ENCODE data around the gene NBPF9.
"Not testable (repeated sequence)": the region's sequence is repeated elsewhere in the genome, so short reads cannot be mapped to it uniquely, and the experiment has no call there.

DNA sequence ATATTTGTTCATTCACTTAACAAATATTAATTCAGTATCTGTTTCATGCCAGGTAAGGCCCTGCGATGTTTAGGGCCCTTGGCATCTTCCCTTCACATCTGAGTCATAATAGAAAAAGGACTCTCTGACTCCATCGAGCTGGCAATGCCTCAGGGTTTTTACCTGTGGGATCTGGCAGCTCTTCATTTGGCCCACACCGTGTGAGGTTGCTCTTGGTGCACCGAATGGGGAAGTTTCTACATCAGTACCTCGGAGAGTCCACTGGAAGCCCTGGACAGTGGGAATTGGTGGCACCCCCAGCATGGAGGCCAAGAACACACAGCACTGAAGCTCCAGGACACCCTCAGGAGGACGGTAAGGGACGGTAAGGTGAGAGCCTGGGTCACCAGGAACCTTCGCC is 5.1 kb downstream of the NBPF9 start:
- TF ChIP-seq, protein P1, sequence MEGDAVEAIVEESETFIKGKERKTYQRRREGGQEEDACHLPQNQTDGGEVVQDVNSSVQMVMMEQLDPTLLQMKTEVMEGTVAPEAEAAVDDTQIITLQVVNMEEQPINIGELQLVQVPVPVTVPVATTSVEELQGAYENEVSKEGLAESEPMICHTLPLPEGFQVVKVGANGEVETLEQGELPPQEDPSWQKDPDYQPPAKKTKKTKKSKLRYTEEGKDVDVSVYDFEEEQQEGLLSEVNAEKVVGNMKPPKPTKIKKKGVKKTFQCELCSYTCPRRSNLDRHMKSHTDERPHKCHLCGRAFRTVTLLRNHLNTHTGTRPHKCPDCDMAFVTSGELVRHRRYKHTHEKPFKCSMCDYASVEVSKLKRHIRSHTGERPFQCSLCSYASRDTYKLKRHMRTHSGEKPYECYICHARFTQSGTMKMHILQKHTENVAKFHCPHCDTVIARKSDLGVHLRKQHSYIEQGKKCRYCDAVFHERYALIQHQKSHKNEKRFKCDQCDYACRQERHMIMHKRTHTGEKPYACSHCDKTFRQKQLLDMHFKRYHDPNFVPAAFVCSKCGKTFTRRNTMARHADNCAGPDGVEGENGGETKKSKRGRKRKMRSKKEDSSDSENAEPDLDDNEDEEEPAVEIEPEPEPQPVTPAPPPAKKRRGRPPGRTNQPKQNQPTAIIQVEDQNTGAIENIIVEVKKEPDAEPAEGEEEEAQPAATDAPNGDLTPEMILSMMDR (IDR thresholded peaks at IDR 0.05), result not testable (repeated sequence)
- not testable (repeated sequence) for TF ChIP-seq POLR2A, POLR2AphosphoS5 (IDR thresholded peaks at IDR 0.05)

All from breast epithelium (tissue), 3 donors.